BE2C (cell line): ENCODE results near the gene ASPRV1. TPM values are rescaled to one million over a fixed set of nuclear protein-coding genes. Genes with fewer than 3 reads are reported as not detected.

ENCODE experiments used
- DNase-seq: peaks from one replicate; pipeline ENCODE4 v3.0.0-alpha.2; 2020
- H3K27me3 ChIP-seq: fragments of 250-450 bp; sonication (Bioruptor Pico); 2 replicates; pipeline ENCODE4 v1.5.1; 2020; ENCODE audit warnings: mild to moderate bottlenecking
- H3K36me3 ChIP-seq: fragments of 250-450 bp; sonication (Bioruptor Pico); 2 replicates; pipeline ENCODE4 v1.5.1; 2020; ENCODE audit warnings: mild to moderate bottlenecking
- H3K4me1 ChIP-seq: fragments of 250-450 bp; sonication (Bioruptor Pico); 2 replicates; pipeline ENCODE4 v1.5.1; 2020
- H3K4me3 ChIP-seq: 2 replicates; pipeline ENCODE4 v1.5.1; 2011; ENCODE audit warnings: low read depth, low read length
- H3K9me3 ChIP-seq: fragments of 250-450 bp; sonication (Bioruptor Pico); 2 replicates; pipeline ENCODE4 v1.5.1; 2020
- polyA plus RNA-seq: library from polyadenylated mRNA; unstranded; fragments of >200 nt; gene quantifications from one replicate; pipeline ENCODE4 v1.2.1, GENCODE V29; 2012; ENCODE audit warnings: low read depth, missing spikeins; ENCODE audit not compliant: insufficient read length, insufficient read depth
- TF ChIP-seq, protein P1 (sequence below): IDR thresholded peaks from 2 replicates; pipeline ENCODE4 v1.5.1; 2012; ENCODE audit warnings: mild to moderate bottlenecking, low read depth, low read length

Gene ASPRV1
- polyA plus RNA-seq, result 3.8 TPM

DNA sequence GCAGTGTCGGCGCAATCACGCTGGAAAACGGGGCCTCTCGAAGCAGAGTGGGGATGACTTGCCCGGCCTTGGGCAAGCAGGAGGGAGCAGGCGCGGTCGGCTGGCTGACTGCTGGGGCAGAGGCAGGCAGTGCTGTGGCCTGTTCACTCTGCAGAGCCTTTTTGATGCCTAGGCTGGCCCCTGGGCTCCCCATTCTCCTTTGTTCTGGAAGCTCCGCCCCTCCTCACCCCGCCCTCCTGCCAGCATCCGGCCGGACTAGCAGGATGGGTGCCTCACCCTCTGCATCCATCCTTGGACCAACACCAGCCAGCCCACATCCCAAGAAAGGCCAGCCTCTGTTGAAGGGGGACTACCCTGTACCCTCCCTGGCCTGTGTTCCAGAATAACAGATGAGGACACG is at the start of gene ASPRV1:
Gene ASPRV1, minus strand, starts transcription at position 136 of the 400 bp plus-strand sequence. CDS start 195 bp downstream, outside the sequence.
- no peak for DNase-seq
- Histone ChIP-seq H3K36me3 (no peaks in the 10 kb centered on the region), H3K27me3 (no peaks in the 10 kb centered on the region), H3K9me3 (no peaks in the 10 kb centered on the region), H3K4me3 (no peak within 1 kb of the TSS), H3K4me1 (no peaks in the 10 kb centered on the region)
- TF ChIP-seq, protein P1, sequence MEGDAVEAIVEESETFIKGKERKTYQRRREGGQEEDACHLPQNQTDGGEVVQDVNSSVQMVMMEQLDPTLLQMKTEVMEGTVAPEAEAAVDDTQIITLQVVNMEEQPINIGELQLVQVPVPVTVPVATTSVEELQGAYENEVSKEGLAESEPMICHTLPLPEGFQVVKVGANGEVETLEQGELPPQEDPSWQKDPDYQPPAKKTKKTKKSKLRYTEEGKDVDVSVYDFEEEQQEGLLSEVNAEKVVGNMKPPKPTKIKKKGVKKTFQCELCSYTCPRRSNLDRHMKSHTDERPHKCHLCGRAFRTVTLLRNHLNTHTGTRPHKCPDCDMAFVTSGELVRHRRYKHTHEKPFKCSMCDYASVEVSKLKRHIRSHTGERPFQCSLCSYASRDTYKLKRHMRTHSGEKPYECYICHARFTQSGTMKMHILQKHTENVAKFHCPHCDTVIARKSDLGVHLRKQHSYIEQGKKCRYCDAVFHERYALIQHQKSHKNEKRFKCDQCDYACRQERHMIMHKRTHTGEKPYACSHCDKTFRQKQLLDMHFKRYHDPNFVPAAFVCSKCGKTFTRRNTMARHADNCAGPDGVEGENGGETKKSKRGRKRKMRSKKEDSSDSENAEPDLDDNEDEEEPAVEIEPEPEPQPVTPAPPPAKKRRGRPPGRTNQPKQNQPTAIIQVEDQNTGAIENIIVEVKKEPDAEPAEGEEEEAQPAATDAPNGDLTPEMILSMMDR, result no peak

DNA sequence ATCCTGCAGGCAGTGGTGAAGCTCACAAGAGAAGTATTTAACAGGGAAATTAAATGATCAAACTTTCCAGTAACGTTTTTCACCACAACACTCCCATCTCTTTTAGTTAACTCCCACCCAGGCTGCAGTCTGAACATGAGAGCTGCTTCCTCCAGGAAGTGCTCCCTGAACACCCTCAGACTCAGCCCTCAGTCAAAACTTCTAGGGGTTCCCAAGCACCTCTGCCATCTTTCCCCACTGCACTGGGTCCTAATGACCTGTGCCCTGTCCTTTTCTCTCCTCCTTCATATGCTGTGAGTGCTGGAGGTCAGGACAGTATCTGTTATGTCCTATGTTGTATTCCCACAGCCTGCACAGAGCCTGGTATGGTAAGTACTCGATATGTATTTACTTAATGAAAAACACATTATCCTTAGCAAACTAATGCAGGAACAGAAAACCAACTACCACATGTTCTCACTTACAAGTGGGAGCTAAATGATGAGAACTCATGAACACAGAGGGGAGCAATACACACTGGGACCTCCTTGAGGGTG is 49.2 kb upstream of the ASPRV1 start:
- DNase-seq, result no peak
- H3K36me3 ChIP-seq, result no peaks in the 10 kb centered on the region
- H3K4me3 ChIP-seq, result no peak overlapping the region
- H3K27me3 ChIP-seq, result no peaks in the 10 kb centered on the region
- H3K9me3 ChIP-seq, result no peaks in the 10 kb centered on the region
- TF ChIP-seq, protein P1, result no peak
- no peaks in the 10 kb centered on the region for H3K4me1 ChIP-seq

DNA sequence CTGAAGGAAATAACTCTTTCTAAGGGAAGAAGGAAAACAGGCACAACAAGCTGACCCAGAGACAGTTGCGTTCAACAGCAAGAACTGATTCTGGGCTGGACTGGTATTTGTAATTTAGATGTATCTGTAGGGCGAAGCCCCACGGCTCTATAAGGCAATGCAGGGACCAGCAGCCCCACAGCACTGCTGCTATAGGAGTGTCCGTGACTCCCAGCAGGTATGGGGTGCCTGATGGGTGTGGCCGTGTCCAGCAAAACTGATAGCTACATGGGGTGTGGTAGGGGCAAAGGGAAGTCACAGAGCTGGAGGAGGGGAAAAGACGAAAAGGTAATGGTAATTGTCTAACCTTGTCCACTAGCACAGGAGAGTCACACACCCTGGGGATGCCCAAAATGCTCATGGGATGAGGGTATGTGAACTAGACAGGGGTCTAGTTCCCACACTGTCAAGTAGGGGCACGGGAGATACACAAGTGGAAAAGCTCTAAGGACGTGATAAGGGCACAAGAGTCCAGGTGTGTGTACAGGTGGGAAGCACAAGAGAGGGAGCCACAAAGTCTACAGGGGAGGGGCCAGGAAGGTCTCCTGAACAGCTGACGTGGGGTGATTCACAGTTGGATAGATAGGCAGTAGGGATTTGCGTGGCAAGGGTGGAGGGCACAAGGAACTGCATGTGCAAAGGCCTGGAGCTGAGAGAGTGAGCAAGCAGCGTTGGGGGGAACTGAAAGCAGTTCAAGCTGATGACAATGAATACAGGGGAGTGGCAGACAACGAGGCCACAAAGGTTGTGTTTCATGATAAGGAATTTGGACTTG is 48.5 kb upstream of the ASPRV1 start:
- no peaks in the 10 kb centered on the region for H3K36me3 ChIP-seq
- no peaks in the 10 kb centered on the region for H3K9me3 ChIP-seq
- H3K4me1 ChIP-seq, result no peaks in the 10 kb centered on the region
- DNase-seq, result no peak
- TF ChIP-seq, protein P1, result no peak
- no peaks in the 10 kb centered on the region for H3K27me3 ChIP-seq
- no peak overlapping the region for H3K4me3 ChIP-seq

DNA sequence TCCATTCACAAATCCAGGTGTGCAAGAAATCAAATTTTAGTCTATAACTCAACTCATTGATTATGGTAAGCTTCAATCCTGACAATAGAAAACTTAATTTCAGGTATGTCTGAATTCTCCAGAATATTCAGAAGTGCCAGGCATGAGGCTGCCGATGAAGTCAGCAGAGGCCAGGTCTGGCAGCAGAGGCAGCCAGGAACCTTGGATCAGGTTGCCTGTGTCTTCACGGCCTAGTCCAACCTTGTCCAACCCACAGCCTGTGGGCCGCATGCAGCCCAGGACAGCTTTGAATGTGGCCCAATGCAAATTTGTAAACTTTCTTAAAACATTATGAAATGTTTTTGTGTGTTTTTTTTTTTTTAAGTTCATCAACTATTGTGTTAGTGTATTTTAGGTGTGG is 46.9 kb upstream of the ASPRV1 start:
- Histone ChIP-seq H3K27me3 (no peaks in the 10 kb centered on the region), H3K36me3 (no peaks in the 10 kb centered on the region), H3K9me3 (no peaks in the 10 kb centered on the region), H3K4me1 (no peaks in the 10 kb centered on the region), H3K4me3 (no peak overlapping the region)
- TF ChIP-seq, protein P1, result no peak
- no peak for DNase-seq

DNA sequence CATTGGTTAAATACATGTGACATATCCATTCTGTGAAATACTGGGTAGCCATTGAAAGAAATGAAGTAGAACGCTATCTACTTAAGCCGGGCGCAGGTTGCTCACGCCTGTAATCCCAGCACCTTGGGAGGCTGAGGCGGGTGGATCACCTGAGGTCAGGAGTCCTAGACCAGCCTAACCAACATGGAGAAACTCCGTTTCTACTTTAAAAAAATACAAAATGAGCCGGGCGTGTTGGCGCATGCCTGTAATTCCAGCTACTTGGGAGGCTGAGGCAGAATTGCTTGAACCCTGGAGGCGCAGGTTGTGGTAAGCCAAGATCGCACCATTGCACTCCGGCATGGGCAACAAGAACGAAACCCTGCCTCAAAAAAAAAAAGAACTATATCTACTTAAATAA is 45.7 kb upstream of the ASPRV1 start:
- Histone ChIP-seq H3K27me3 (no peaks in the 10 kb centered on the region), H3K4me1 (no peaks in the 10 kb centered on the region), H3K36me3 (no peaks in the 10 kb centered on the region), H3K4me3 (no peak overlapping the region), H3K9me3 (no peaks in the 10 kb centered on the region)
- TF ChIP-seq, protein P1, result no peak
- DNase-seq, result no peak

DNA sequence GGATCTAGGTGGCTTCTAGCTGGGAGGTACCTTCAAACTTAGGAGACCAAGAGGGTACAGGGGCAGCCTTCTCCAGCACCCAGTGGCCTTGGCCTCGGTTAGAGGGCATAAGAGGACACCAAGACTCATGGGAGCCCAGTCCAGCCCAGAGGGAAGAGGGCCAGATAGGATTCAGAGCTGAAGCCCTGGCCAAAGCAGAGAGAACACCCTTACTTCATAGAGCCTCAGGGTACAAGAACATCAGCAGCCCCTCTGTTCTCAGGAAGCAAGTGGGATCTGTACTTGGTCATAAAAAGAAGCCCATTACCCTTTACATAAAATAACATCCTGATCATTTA is 45.0 kb upstream of the ASPRV1 start:
- Histone ChIP-seq H3K9me3 (no peaks in the 10 kb centered on the region), H3K4me3 (no peak overlapping the region), H3K27me3 (no peaks in the 10 kb centered on the region), H3K4me1 (no peaks in the 10 kb centered on the region), H3K36me3 (no peaks in the 10 kb centered on the region)
- TF ChIP-seq, protein P1, result no peak
- DNase-seq, result no peak
